ENCODE data around the gene MIPOL1. TPM values are rescaled to one million over a fixed set of nuclear protein-coding genes. Genes with fewer than 3 reads are reported as not detected.
"Not testable (repeated sequence)": the region's sequence is repeated elsewhere in the genome, so short reads cannot be mapped to it uniquely, and the experiment has no call there.

The MIPOL1 gene, protein sequence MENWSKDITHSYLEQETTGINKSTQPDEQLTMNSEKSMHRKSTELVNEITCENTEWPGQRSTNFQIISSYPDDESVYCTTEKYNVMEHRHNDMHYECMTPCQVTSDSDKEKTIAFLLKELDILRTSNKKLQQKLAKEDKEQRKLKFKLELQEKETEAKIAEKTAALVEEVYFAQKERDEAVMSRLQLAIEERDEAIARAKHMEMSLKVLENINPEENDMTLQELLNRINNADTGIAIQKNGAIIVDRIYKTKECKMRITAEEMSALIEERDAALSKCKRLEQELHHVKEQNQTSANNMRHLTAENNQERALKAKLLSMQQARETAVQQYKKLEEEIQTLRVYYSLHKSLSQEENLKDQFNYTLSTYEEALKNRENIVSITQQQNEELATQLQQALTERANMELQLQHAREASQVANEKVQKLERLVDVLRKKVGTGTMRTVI
- polyA plus RNA-seq (ENCODE audit: insufficient read length): 12.7 TPM
- long read RNA-seq, donor 1: 0 reads
- long read RNA-seq, donor 2, full-length matches to known transcripts: 1 of 1 reads
- long read RNA-seq, donor 2, partial matches to known transcripts: 0 of 1 reads
- long read RNA-seq, donor 2, other reads (novel, unspliced or antisense): 0 of 1 reads
- long read RNA-seq, donor 3: 0 reads
- long read RNA-seq, donor 4: 0 reads
- long read RNA-seq, donor 5: 0 reads
- long read RNA-seq, donor 6: 0 reads
- long read RNA-seq, donor 7, partial matches to known transcripts: 0 of 1 reads
- long read RNA-seq, donor 7, other reads (novel, unspliced or antisense): 0 of 1 reads
- long read RNA-seq, donor 8: 0 reads

DNA sequence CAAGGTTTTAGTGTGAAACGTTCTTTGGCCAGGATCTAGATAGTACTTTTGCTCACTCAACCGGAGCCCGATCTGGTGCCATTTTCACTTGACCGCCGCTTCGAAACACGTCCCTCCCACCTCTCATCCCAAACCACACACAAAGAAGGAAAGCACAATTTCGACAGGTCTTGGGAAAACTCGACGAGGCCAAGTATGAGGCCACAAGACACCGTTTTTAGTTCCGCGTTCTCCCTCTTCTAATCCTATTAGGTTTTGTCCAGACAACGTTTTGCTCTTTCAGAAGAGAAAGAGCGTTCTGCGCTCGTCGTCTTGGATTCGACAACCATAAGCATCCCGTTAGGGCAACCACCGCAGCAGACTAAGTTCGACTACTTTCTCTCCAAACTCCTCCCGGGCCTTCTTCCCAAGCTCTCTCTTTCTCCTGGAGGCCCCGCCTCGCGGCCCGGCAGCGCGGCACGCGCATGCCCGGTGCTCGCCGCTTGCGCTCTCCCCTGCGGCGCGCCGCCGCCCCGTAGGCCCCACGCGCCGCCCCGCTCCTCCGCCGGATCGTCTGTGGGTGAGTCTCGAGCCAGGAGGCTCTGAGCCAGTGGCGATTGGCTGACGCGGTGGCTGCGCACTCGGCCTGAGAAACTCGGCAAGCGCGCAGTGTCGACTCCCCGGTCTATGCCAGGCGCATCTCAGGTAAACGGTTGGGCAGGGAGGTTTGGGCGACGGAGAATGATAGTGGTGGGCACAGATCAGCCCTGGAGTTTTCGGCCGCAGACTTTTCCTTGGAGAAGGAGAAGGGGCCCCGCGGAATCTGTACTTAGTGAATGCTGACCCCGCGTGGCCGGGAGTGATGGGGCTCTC is at the start of gene MIPOL1:
MIPOL1 (plus strand) TSS at position 517 of the 852 bp plus-strand sequence. CDS start 49,952 bp downstream, outside the sequence.
- DNase-seq: peak; percentile 85

DNA sequence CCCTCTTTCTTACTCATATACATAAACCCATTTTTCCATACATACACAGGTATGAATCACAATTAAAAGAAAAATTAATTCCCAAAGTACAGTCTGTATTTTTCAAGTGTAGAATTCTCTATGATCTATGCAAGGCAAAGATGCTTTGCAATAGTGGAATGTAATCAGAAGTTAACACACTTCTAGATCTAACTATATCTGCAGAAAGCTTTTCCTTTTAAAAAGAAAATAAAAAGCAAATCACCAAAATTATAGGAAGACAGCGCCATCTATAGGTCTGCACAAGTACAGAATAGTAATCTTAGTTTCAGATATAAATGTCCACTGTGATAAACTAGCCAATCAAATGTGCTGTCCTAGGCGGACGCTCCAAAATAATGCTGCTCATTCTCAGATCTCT is 47.3 kb upstream of the MIPOL1 start:
- DNase-seq: peak; percentile 50

DNA sequence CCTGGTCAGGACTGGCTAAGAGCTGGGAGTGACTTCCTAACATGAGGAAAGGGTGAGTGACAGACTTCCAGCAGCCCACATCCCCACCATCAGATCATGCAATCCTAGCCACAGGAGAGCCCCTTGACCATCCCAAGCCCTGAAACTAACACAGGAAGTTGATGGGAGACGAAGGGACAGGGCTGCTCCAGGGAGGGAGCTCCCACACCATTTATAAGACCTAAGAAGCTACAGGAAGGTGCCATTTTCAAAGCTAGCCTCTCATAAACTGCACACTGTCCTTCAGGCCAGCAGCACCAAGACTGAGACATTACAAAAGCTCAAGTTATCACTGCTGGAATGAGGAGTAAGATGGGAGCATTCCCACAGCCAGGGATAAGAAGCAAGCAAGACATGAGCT is 44.7 kb upstream of the MIPOL1 start:
- DNase-seq: no peak

DNA sequence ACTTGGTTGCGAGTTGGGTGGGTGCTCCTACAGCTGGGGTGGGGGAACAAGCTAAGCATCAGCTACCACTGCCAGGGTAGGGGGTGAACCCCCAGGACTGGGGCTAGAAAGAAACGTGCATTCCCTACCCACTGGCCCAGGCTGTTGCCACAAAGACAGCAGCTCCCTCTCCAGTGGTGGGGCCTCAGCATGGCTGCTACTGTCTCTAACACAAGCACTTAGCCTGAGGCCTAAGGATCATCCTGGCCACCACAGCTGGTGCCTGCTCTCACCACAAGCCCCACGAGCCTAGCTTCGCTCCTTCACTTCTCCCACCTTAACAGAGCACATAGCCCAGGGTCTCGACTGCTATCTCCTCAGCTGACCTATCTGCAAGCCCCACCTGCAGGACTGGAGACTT is 44.3 kb upstream of the MIPOL1 start:
- no peak for DNase-seq

DNA sequence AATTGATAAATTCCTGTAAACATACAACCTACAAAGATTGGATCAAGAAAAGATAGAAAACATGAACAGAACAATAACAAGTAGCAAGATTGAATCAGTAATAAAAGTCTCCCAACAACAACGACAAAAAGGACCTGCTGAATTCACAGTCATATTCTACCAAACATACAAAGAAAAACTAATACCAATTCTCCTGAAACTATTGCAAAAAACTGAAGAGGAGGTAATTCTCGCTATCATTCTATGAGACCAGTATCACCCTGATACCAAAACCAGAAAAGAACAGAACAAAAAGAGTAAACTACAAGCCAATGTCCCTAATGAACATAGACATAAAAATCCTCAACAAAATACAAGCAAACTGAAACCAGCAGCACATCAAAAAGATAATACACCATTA is 39.8 kb upstream of the MIPOL1 start:
- no peak for DNase-seq

DNA sequence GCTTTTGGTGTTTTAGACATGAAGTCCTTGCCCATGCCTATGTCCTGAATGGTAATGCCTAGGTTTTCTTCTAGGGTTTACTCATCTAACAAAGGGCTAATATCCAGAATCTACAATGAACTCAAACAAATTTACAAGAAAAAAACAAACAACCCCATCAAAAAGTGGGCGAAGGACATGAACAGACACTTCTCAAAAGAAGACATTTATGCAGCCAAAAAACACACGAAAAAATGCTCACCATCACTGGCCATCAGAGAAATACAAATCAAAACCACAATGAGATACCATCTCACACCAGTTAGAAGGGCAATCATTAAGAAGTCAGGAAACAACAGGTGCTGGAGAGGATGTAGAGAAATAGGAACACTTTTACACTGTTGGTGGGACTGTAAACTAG is 35.4 kb upstream of the MIPOL1 start:
- not testable (repeated sequence) for DNase-seq

DNA sequence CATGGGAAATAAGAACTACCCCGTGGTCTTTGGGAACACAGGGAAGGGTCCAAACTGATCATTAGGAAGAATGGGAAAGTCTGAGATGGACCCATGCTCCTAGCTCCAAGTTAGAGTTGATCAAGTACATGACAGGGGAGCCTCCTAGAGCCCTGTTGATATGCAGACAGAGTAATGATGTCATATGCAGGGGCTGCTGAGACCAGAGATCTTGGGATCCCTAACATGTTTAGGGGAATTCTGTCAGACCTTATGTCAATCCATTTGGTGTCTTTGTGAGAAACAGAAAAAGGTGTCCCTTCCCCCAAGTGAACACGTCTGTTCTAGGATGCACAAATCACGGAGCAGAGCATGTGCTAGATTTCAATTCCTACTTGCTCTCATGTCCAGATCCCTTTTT is 31.9 kb upstream of the MIPOL1 start:
- DNase-seq: no peak

DNA sequence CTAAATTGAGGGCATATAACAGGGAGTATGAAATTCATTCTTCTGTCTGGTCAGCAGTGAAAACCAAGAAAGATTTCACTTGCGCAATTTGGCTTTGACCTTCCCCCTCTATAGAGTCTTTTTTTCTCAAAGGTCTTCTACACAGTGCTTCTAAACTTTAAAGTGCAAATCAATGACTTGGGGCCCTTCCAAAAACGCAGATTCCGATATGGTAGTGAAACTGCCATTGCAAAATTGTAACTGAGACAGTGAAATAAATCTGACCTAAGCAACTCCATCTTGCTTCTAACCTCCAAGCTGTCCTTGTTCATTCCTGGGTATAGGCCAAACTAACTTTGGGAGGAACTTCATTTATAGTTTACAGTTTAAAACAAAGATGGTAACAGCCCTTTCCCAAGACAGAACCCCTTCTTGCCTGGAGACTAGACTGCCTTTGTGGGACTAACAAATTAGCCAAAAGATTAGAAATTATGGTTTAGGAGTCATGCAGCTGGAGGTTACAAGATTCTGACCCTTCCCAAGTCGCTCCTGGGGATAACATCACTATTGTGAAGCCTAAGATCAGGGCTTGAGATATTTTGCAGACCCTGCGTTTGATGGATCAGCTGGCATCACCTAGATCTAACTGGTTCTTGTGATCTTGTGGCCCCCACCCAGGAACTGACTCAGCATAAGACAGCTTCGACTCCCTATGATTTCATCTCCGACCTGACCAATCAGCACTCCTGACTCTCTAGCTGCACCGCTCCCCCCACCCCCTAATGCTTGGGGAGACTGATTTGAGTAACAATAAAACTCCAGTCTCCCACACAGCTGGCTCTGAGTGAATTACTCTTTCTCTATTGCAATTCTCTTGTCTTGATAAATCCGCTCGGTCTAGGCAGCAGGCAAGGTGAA is 30.3 kb upstream of the MIPOL1 start:
- no peak for DNase-seq

DNA sequence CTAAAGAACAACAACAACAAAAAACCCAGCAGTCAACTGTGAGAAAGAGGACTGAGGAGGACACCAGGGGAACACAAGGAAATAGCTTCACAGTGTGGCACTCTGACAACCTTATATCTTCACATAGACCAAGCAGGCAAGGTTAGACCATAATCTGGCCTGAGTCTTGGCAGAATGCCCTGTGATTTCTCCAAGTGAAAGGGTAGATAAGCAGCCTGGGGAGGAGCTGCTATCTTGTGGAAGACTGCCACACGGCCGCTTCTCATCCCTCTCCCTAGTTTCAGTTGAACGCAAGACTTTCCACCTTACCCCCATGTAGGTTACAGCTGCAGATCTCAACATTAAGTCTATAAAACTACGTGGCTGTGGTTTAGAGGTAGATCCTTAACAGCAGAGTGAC is 29.0 kb upstream of the MIPOL1 start:
- no peak for DNase-seq

DNA sequence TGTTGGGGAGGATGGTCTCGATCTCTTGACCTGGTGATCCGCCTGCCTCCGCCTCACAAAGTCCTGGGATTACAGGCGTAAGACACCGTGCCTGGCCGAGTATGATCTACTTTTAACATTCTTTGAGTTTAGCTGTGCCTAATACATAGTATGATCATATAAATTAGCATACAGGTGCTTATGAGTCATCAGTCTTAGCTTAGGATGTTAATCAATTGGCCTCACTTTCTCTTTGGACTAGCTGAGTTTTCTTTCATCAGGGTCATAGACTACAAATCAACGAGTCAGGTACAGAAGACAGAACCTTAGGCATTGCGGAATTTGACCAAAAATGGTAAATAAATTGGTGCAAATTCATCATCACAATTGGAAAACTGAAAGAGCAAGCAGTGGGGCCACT is 27.5 kb upstream of the MIPOL1 start:
- DNase-seq: no peak

DNA sequence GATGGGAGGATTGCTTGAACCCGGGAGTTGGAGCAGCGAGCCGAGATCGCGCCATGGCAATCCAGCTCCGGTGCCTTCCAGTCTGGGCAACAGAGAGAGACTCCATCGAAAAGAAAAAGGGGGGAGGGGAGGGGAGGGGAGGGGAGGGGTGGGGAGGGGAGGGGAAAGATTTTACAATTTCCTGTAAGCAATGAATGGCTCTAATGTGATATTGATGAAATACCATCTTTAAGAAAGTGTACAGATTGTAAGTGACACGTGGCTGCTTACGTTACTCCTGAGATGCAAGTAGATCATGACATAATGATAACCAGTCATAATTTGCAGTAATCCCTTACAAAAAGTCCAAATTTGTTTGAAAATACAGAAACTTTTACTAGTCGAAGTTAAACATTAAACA is 26.7 kb upstream of the MIPOL1 start:
- no peak for DNase-seq

DNA sequence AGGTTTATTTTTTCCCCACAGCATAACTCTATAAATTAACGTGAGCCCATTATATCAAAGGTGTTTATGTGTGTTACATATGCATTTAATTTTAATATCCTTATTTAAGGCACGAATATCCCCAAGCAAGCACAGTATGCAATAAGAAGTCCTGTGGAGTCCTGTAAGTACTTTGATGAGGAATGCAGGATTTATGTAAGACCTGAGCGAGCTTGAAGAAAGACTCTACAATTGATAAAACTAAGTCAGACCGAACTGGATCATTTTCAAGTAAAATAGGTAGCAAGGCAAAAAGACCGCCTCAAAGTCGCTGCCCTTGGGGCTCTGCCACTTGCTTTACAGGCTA is 26.1 kb upstream of the MIPOL1 start:
- DNase-seq: no peak

DNA sequence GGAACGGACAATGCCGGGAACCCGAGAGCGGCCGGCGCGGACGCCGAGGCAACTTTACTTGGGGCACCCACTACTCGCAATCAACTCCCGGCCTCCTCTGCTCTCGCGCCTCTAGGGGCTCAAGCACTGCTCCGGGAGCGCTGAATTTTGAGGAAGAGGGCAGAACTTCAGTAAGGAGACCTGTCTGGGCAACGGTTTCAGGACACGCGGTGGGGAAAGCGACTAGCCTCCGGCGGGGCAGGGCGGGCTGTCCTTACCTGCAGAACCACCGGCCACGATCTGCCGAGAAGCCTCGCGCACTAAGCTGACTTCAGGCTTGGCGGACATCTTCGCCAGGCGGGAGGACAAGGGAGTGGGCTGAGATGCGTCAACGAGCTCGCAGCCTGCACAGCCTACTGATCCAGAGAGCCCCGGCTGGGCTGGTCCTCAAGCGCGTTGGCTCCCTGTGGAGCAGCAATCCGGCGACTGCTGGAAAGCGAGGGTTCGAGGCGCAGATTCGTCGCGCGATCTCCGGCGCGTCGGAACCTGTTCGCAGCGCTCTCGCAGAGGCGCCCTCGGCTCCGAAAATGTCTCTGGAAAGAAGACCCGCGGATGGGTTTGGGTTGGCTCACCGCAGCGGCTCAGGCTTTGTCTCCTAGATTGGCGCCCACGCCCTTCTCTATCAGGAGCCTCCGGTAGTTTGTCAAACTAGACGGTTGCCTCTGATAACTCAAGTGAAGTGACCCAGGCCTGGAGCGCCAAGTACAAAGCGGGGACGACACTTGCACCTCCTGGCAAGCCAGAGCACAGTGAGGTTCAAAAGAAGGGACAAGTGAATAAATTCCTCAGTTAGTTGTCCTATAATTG is 25.5 kb upstream of the MIPOL1 start, which contains the start of gene SLC25A21:
SLC25A21 (minus strand) TSS at position 583 of the 846 bp plus-strand sequence.
- DNase-seq: peak; percentile 84

DNA sequence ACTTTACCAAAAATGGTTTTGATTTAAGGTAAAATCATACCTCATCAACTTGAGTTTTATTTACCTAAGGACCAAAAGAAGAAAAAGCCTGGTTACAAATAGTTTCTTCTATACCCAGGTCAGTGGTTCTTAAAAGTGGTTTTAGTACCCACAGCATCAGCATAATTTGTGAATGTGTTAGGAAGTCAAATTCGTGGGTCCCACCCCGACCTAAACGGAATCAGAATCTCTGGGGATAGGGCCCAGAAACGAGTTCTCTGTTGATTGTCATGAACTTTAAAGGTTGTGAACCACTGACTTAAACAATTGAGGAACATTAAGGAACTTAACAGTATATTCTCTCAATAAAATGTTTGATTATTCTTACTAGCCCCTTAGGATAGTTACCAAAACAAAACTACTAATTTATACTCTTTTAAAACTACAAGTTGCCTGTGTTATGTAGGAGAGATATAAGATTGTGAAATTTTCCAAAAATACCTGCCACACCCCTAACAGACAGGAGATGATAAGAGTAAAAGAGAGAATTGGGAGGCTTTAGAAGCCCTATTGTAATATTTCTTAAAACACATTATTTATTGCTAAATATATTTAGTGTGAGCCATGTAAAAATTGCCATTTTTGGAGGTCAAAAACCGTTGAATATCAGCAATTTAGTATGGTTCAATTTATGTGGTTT is 24.7 kb upstream of the MIPOL1 start:
- no peak for DNase-seq

DNA sequence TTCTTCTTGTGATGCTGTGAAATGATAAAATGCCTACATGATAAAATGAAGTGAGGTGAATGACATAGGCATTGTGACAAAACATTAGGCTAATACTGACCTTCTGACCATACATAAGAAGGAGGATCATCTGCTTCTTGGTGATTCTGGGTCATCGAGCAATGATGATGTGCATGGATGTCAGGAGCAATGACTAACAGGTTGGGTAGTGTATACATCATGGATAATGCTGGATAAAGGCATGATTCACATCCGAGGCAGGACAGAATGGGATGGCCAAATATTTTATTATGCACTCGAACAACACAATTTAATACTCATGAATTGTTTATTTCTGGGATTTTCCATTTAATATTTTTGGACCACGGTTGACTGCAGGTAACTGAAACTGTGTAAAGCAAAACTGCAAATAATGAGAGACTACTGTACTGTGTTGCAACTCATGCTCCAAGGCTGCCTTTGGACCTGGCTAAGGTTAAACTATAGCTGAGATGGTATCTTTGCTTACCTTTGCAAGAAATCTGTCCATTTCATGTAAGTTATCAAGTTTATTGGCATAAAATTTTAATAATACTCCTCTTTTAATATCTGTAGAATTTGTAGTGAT is 17.7 kb upstream of the MIPOL1 start:
- no peak for DNase-seq

DNA sequence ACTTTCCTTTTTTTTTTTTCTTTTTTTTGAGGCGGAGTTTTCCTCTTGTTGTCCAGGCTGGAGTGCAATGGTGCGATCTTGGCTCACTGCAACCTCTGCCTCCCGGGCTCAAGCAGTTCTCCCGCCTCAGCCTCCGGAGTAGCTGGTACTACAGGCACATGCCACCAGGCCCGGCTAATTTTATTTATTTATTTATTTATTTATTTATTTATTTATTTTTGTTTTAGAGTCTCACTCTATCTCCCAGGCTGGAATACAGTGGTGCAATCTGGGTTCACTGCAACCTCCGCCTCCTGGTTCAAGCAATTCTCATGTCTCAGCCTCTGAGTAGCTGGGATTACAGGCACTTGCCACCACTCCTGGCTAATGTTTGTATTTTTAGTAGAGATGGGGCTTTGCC is 16.9 kb upstream of the MIPOL1 start:
- DNase-seq: not testable (repeated sequence)

DNA sequence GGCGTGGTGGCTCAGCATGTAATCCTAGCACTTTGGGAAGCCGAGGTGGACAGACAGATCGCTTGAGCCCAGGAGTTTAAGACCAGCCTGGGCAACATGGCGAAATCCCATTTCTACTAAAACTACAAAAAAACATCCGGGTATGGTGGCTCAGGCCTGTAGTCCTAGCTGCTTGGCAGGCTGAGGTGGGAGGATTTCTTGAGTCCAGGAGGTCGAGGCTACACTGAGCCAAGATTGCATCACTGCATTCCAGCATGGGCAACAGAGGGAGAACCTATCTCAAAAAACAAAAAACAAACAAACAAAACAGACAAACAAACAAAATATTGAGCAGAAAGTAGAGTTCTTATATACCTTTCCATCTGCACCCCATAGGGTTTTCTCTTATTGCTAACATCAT is 16.3 kb upstream of the MIPOL1 start:
- DNase-seq: no peak

DNA sequence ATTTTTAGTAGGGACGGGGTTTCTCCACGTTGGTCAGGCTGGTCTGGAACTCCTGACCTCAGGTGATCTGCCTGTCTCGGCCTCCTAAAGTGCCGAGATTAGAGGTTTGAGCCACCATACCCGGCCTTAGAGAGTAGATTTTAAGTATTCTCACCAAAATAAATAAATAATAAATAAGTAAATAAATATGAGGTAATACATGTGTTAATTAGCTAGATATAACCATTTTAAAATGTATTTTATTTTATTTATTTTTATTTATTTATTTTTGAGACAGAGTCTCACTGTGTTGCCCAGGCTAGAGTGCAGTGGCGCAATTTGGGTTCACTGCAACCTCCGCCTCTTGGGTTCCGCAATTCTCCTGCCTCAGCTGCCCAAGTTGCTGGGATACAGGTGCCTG is 13.2 kb upstream of the MIPOL1 start:
- DNase-seq: not testable (repeated sequence)

DNA sequence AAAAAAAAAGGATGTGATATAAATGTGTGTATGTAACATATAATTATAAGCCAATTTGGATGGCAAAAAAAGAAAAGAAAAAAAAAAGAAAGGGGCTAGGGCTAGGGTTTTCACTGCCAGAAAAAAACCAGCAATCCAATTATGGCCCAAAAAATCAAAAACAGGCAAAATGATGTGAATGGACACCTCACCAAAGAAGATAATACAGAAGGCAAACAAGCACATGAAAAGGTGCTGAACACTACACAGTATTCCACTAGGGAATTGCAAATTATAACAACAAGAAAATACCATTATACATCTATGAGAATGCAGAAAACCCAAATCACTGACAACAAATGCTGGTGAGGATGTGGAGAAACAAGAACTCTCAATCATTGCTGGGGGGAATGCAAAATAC is 12.1 kb upstream of the MIPOL1 start:
- no peak for DNase-seq

Measured in left kidney (tissue), 8 donors.